Colonic mucosa (tissue), 4 donors: ENCODE results near the gene MMP25. TPM values are rescaled to one million over a fixed set of nuclear protein-coding genes. Genes with fewer than 3 reads are reported as not detected.

Experiments
- DNase-seq: peaks from one replicate; pipeline ENCODE4 v3.0.0-alpha.2; 2020
- H3K27ac ChIP-seq: fragments of 200-600 bp; one replicate; pipeline ENCODE4 v1.8.0; 2021
- H3K27me3 ChIP-seq: fragments of 200-600 bp; one replicate; pipeline ENCODE4 v1.8.0; 2021
- H3K36me3 ChIP-seq: fragments of 200-600 bp; one replicate; pipeline ENCODE4 v1.8.0; 2021
- H3K4me1 ChIP-seq: fragments of 200-600 bp; one replicate; pipeline ENCODE4 v1.8.0; 2021; ENCODE audit warnings: mild to moderate bottlenecking
- H3K4me3 ChIP-seq: fragments of 200-600 bp; one replicate; pipeline ENCODE4 v1.8.0; 2021
- H3K9ac ChIP-seq, 2 donors: one replicate each; pipeline ENCODE4 v1.7.0; 2013; ENCODE audit warnings: control low read depth in 2 of 2, low read depth in 2 of 2, low read length in 2 of 2
- H3K9me3 ChIP-seq: fragments of 200-600 bp; one replicate; pipeline ENCODE4 v1.8.0; 2021
- intact Hi-C: fragments of 100-400 bp; cut with DNase I; formaldehyde crosslinking; loops from one replicate; pipeline ENCODE4 v1.14.1; 2022
- total RNA-seq, 2 donors: library from RNA; stranded (reverse); fragmentation: NEBNext Ultra II Directional in 1 of 2; extraction: Animal tissue kit (Norgen Biotek cat#: 25700) in 1 of 2; gene quantifications; one replicate each; pipeline ENCODE4 v1.2.1, GENCODE V29; 2021
- TF ChIP-seq, protein P1 (sequence below): fragments of 200-600 bp; IDR thresholded peaks from one replicate; pipeline ENCODE4 v1.8.0; 2022; ENCODE audit warnings: antibody characterized with exemption, mild to moderate bottlenecking
- donor health status: healthy.
- donor health status: DM: no; HTN: no; CAD: no.
- donor health status: DM: no; HTN: no; CAD: no.

MMP25 gene
- total RNA-seq, 2 donors from 2014 or later = 0.44 to 0.88 TPM

DNA sequence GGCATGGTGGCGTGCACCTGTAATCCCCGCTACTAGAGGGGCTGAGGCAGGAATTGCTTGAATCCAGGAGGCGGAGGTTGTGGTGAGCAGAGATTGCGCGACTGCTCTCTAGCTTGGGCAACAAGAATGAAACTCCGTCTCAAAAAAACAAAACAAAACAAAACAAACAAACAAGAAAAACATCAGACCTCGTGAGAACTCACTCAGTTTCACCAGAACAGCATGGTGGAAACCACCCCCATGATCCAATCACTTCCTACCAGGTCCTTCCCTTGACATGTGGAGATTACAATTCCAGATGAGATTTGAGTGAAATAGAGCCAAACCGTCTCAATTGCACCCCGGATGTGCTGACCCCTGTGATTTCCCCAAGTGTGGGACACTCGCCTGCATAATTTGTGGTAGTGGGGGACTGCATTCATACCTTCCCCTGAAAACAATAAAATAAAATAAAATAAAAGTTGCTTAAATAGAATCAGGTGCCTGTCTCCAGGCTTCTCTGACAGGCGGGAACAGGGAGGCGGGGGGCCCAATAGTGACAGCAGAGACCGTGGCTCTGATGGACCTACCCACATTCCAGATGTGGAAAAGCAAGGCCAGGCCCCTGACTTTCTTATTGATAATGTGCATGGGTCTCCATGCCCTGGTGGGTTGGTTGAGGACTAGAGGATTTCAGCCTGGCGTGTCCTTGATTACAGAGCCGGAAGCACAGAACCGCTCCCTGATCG is 39.7 kb downstream of the MMP25 start:
- TF ChIP-seq, protein P1, sequence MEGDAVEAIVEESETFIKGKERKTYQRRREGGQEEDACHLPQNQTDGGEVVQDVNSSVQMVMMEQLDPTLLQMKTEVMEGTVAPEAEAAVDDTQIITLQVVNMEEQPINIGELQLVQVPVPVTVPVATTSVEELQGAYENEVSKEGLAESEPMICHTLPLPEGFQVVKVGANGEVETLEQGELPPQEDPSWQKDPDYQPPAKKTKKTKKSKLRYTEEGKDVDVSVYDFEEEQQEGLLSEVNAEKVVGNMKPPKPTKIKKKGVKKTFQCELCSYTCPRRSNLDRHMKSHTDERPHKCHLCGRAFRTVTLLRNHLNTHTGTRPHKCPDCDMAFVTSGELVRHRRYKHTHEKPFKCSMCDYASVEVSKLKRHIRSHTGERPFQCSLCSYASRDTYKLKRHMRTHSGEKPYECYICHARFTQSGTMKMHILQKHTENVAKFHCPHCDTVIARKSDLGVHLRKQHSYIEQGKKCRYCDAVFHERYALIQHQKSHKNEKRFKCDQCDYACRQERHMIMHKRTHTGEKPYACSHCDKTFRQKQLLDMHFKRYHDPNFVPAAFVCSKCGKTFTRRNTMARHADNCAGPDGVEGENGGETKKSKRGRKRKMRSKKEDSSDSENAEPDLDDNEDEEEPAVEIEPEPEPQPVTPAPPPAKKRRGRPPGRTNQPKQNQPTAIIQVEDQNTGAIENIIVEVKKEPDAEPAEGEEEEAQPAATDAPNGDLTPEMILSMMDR = no peak
- intact Hi-C loops = no loop called here
- Histone ChIP-seq H3K27ac (no peak overlapping the region), H3K9ac (no peak overlapping the region), H3K9me3 (no peaks in the 10 kb centered on the region), H3K4me1 (no peaks in the 10 kb centered on the region), H3K36me3 (no peaks in the 10 kb centered on the region), H3K4me3 (no peak overlapping the region), H3K27me3 (no peaks in the 10 kb centered on the region)
- DNase-seq = no peak

GRCh38 chr16:3086596-3087242 is 40.4 kb downstream of the MMP25 start:
- Histone ChIP-seq H3K36me3 (no peaks in the 10 kb centered on the region), H3K9ac (peak overlapping the region in 1 of 2 donors; percentile 27), H3K27ac (no peak overlapping the region), H3K9me3 (no peaks in the 10 kb centered on the region), H3K4me1 (no peaks in the 10 kb centered on the region), H3K4me3 (no peak overlapping the region), H3K27me3 (no peaks in the 10 kb centered on the region)
- TF ChIP-seq, protein P1 = no peak
- intact Hi-C loops = no loop called here
- no peak for DNase-seq

DNA sequence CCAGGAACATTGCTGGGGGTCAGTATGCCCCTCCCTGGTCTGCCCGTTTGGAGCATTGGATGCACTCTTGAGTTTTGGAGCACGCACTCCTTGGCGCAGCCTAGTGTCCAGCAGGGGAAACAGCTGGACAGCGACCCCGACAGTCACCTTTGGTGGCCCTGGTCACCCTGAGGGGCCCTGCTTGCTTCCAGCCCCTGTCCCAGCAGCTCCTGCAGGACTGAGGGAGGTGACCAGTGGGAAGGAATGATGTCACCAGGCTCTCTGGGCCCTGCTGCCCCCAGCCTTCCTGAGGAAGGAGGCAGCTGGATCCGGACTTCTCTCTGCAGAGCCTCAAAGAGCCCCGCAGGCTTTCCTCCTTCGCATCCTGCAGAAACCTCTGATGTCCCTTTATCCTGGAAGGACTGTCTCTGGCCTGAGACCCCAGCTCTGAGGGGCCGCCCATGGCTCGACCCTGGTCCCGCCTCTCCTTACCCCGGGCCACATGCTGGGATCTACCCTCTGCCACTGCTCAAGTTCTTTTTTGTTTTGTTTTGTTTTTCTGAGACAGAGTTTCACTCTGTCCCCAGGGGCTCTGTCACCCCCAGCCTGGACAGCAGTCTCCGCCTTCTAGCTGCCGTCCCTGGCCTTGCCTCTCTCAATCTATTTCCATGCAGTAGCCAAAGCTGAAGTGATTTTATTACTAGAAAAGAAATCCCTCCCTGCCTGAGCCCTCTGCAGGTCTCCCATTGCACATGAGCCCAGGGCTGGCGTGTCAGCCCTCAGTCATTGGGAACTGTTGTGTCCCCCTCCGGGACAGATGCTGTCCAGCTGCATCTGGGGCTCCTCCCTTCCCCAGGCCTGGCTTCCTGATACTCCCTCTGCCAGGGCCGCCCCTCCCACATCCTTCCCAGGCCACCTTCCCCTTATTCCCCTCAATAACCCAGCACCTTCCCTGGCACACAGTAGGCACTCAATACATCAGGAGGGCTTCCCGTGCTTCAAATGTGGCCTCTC is 41.2 kb downstream of the MMP25 start:
- Histone ChIP-seq H3K9ac (no peak overlapping the region), H3K27ac (no peak overlapping the region), H3K4me1 (no peaks in the 10 kb centered on the region), H3K4me3 (no peak overlapping the region), H3K36me3 (no peaks in the 10 kb centered on the region), H3K9me3 (no peaks in the 10 kb centered on the region), H3K27me3 (no peaks in the 10 kb centered on the region)
- intact Hi-C loops = no loop called here
- TF ChIP-seq, protein P1 = peak; percentile 19
- DNase-seq = no peak

- H3K27ac ChIP-seq = no peak overlapping the region
- intact Hi-C loops = no loop called here
- no peaks in the 10 kb centered on the region for H3K27me3 ChIP-seq
- H3K9me3 ChIP-seq = no peaks in the 10 kb centered on the region
- DNase-seq = no peak
- TF ChIP-seq, protein P1 = no peak
- no peak overlapping the region for H3K4me3 ChIP-seq
- H3K36me3 ChIP-seq = no peaks in the 10 kb centered on the region
- H3K9ac ChIP-seq = no peak overlapping the region
- H3K4me1 ChIP-seq = no peaks in the 10 kb centered on the region
Measured at GRCh38 chr16:3088450-3088849, 42.1 kb downstream of the MMP25 start.
